ENCODE results near the gene NEU1. TPM values are rescaled to one million over a fixed set of nuclear protein-coding genes. Genes with fewer than 3 reads are reported as not detected.

NEU1 gene
- total and polyA plus RNA-seq, 4 donors, result 53.2 to 82.5 (median 70.5) TPM

- 46 to 60% methylated on average over 4 of the region's 4 CpGs for WGBS, 2 donors
- no peak for TF ChIP-seq CTCF (IDR thresholded peaks at IDR 0.05; ENCODE audit: control extremely low read depth, extremely low read depth)
These were observed 43.5 kb upstream of the NEU1 start for GRCh38 chr6:31906122-31906521.

GRCh38 chr6:31905041-31905440 is 42.4 kb upstream of the NEU1 start:
- 98 to 100% methylated on average over 1 of the region's 1 CpG for WGBS, 2 donors
- no peak for DNase-seq
- H3K4me3 ChIP-seq, result no peak overlapping the region

More at GRCh38 chr6:31906122-31906521, 43.5 kb upstream of the NEU1 start:
- Histone ChIP-seq H3K4me1 (ENCODE audit: control insufficient read depth in 5 of 5, insufficient read depth in 5 of 5, low read length in 5 of 5) (peaks cover 0 to 16% (median 3%) of the 10 kb centered on the region in 5 donors), H3K9me3 (ENCODE audit: control insufficient read depth in 4 of 4, insufficient read depth in 3 of 4, low read length in 3 of 4) (no peaks in the 10 kb centered on the region), H3K4me3 (no peak overlapping the region), H3K36me3 (ENCODE audit: control insufficient read depth in 4 of 4, insufficient read depth in 4 of 4, low read length in 4 of 4) (no peaks in the 10 kb centered on the region), H3K27ac (ENCODE audit: low read depth in 1 of 2, low read length in 1 of 2) (no peak overlapping the region), H3K9ac (ENCODE audit: insufficient read depth in 1 of 2, low read length in 2 of 2) (no peak overlapping the region), H3K27me3 (ENCODE audit: control insufficient read depth in 3 of 3, insufficient read depth in 3 of 3, low read length in 2 of 3) (peaks cover 0 to 3% (median 3%) of the 10 kb centered on the region in 3 donors)
- DNase-seq (no peak), ATAC-seq (ENCODE audit: insufficient read depth, low FRiP score) (no peak)

DNA sequence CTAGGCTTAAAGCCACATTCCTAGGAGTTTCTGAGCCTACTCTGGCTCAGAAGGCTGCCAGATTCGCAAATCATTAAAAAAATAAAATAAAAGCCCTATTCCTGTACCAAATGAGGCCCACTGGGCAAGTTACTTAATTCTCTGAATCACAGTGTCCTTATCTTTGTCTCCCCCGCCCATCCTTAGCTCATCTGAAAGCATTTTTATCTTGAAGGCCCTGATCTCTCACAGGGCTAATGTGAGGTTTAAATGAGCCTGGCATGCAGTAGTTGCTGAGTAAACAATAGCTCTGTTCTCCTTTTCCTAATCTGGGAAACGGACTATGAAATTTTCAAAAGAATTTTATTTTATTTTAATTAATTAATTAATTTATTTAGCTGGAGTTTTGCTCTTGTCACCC is 41.3 kb upstream of the NEU1 start:
- Histone ChIP-seq H3K27ac (ENCODE audit: low read depth in 1 of 2, low read length in 1 of 2) (no peak overlapping the region), H3K9me3 (ENCODE audit: control insufficient read depth in 4 of 4, insufficient read depth in 3 of 4, low read length in 3 of 4) (no peaks in the 10 kb centered on the region), H3K4me3 (no peak overlapping the region), H3K9ac (ENCODE audit: insufficient read depth in 1 of 2, low read length in 2 of 2) (no peak overlapping the region), H3K4me1 (ENCODE audit: control insufficient read depth in 5 of 5, insufficient read depth in 5 of 5, low read length in 5 of 5) (peaks cover 0 to 25% (median 5%) of the 10 kb centered on the region in 5 donors), H3K36me3 (ENCODE audit: control insufficient read depth in 4 of 4, insufficient read depth in 4 of 4, low read length in 4 of 4) (no peaks in the 10 kb centered on the region), H3K27me3 (ENCODE audit: control insufficient read depth in 3 of 3, insufficient read depth in 3 of 3, low read length in 2 of 3) (peaks cover 0 to 3% (median 3%) of the 10 kb centered on the region in 3 donors)
- no peak for TF ChIP-seq CTCF (IDR thresholded peaks at IDR 0.05; ENCODE audit: control extremely low read depth, extremely low read depth)
- WGBS, 2 donors, result 70 to 90% methylated on average over 3 of the region's 3 CpGs
- ATAC-seq (ENCODE audit: insufficient read depth, low FRiP score) (no peak), DNase-seq (no peak)

More at GRCh38 chr6:31905041-31905440, 42.4 kb upstream of the NEU1 start:
- Histone ChIP-seq H3K27ac (ENCODE audit: low read depth in 1 of 2, low read length in 1 of 2) (no peak overlapping the region), H3K9me3 (ENCODE audit: control insufficient read depth in 4 of 4, insufficient read depth in 3 of 4, low read length in 3 of 4) (no peaks in the 10 kb centered on the region), H3K27me3 (ENCODE audit: control insufficient read depth in 3 of 3, insufficient read depth in 3 of 3, low read length in 2 of 3) (peaks cover 0 to 3% (median 3%) of the 10 kb centered on the region in 3 donors), H3K4me1 (ENCODE audit: control insufficient read depth in 5 of 5, insufficient read depth in 5 of 5, low read length in 5 of 5) (peaks cover 0 to 16% (median 3%) of the 10 kb centered on the region in 5 donors), H3K36me3 (ENCODE audit: control insufficient read depth in 4 of 4, insufficient read depth in 4 of 4, low read length in 4 of 4) (no peaks in the 10 kb centered on the region), H3K9ac (ENCODE audit: insufficient read depth in 1 of 2, low read length in 2 of 2) (no peak overlapping the region)
- ATAC-seq (ENCODE audit: insufficient read depth, low FRiP score), result no peak
- TF ChIP-seq CTCF (IDR thresholded peaks at IDR 0.05; ENCODE audit: control extremely low read depth, extremely low read depth), result no peak
